Sigmoid colon (tissue), 4 donors: Measurements from ENCODE around the gene ZNF133.

ENCODE experiments used
- EP300 ChIP-seq, 4 donors: sonication (generic); formaldehyde crosslinking; IDR thresholded peaks; one replicate each; pipeline ENCODE4 v1.6.1; 2017; ENCODE audit warnings: antibody characterized with exemption in 4 of 4
- POLR2A ChIP-seq, 2 donors: fragments of 450-650 bp; IDR thresholded peaks; one replicate each; pipeline ENCODE4 v1.6.1; 2016; ENCODE audit warnings: antibody characterized with exemption in 2 of 2, mild to moderate bottlenecking in 2 of 2, moderate library complexity in 2 of 2
- POLR2AphosphoS5 ChIP-seq, 4 donors: sonication (generic); formaldehyde crosslinking; IDR thresholded peaks; one replicate each; pipeline ENCODE4 v1.6.1; 2017; ENCODE audit warnings: antibody characterized with exemption in 4 of 4
- TF ChIP-seq, protein P1 (sequence below), 4 experiments: fragments of 450-650 bp in 3 of 4; fragments of 200-600 bp in 1 of 4; IDR thresholded peaks; one replicate each; pipeline ENCODE4 v1.5.1; 2016 to 2019; ENCODE audit warnings: antibody characterized with exemption in 4 of 4, mild to moderate bottlenecking in 3 of 4, moderate library complexity in 2 of 4

DNA sequence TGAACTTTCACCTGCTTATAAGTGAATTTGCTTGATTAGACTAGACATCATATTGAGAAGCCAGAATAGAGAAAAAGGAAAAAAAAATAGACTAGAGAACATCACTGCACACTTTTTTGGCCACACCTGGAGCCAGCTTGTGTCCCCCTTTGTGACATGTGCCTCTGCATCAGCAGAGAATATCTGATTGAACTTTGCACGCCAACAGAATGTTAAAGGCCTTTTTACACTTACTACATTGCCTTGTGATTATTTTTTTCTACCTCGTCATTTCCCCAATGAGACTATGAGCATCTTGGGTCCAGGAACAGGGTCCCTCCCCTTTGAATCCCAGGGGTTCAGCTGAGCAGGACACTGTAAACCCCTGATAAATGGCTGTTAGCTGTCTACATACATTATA, 17.2 kb upstream of the ZNF133 start:
- TF ChIP-seq, protein P1, sequence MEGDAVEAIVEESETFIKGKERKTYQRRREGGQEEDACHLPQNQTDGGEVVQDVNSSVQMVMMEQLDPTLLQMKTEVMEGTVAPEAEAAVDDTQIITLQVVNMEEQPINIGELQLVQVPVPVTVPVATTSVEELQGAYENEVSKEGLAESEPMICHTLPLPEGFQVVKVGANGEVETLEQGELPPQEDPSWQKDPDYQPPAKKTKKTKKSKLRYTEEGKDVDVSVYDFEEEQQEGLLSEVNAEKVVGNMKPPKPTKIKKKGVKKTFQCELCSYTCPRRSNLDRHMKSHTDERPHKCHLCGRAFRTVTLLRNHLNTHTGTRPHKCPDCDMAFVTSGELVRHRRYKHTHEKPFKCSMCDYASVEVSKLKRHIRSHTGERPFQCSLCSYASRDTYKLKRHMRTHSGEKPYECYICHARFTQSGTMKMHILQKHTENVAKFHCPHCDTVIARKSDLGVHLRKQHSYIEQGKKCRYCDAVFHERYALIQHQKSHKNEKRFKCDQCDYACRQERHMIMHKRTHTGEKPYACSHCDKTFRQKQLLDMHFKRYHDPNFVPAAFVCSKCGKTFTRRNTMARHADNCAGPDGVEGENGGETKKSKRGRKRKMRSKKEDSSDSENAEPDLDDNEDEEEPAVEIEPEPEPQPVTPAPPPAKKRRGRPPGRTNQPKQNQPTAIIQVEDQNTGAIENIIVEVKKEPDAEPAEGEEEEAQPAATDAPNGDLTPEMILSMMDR (IDR thresholded peaks at IDR 0.05): no peak
- no peak for TF ChIP-seq POLR2AphosphoS5 (IDR thresholded peaks at IDR 0.05)
- no peak for TF ChIP-seq POLR2A (IDR thresholded peaks at IDR 0.05)
- no peak for TF ChIP-seq EP300 (IDR thresholded peaks at IDR 0.05)
